Activated CD8-positive, alpha-beta T cell treated with anti-CD3 and anti-CD28 coated beads, Interleukin-2, amount 10 ng/mL, durations not matched to agents 7 days and 5 days (primary cell): ENCODE results near the gene FOXF1. TPM values are rescaled to one million over a fixed set of nuclear protein-coding genes. Genes with fewer than 3 reads are reported as not detected.

ENCODE experiments used
- ATAC-seq: fragments of 150-1000 bp; cut with Tn5 transposase; one replicate; pipeline ENCODE4 v1.10.0; 2021; ENCODE audit warnings: moderate library complexity
- CTCF ChIA-PET: fragments of 350-600 bp; sonication (Branson Sonifier 250); formaldehyde crosslinking; loops from one replicate; lab custom pipeline; 2021; ENCODE audit warnings: antibody characterized with exemption; lab: Charles Lee
- POLR2A ChIA-PET: fragments of 350-600 bp; sonication (Branson Sonifier 250); formaldehyde crosslinking; loops from one replicate; lab custom pipeline; 2021; ENCODE audit warnings: antibody characterized with exemption; lab: Charles Lee
- DNase-seq: peaks from one replicate; pipeline ENCODE4 v3.0.0-alpha.2; 2020
- H3K27ac Mint-ChIP-seq: one replicate; pipeline ENCODE4 v1.8.0; 2021; ENCODE audit warnings: mild to moderate bottlenecking, mixed read lengths
- H3K27me3 Mint-ChIP-seq: one replicate; pipeline ENCODE4 v1.8.0; 2021; ENCODE audit warnings: low read depth, mixed read lengths
- H3K36me3 Mint-ChIP-seq: one replicate; pipeline ENCODE4 v1.8.0; 2021; ENCODE audit warnings: low read depth, mixed read lengths
- H3K4me1 Mint-ChIP-seq: one replicate; pipeline ENCODE4 v1.8.0; 2021; ENCODE audit warnings: low read depth, mixed read lengths
- H3K4me3 Mint-ChIP-seq: one replicate; pipeline ENCODE4 v1.8.0; 2021; ENCODE audit warnings: mild to moderate bottlenecking, mixed read lengths
- H3K9me3 Mint-ChIP-seq: one replicate; pipeline ENCODE4 v1.8.0; 2022; ENCODE audit warnings: mixed read lengths; ENCODE audit not compliant: insufficient read depth
- total RNA-seq, 2 experiments: library from RNA; stranded (reverse); gene quantifications; one replicate each; pipeline ENCODE4 v1.2.3, GENCODE V29; 2021

Gene FOXF1
- total RNA-seq, 2 experiments from 2014 or later, result not detected

DNA sequence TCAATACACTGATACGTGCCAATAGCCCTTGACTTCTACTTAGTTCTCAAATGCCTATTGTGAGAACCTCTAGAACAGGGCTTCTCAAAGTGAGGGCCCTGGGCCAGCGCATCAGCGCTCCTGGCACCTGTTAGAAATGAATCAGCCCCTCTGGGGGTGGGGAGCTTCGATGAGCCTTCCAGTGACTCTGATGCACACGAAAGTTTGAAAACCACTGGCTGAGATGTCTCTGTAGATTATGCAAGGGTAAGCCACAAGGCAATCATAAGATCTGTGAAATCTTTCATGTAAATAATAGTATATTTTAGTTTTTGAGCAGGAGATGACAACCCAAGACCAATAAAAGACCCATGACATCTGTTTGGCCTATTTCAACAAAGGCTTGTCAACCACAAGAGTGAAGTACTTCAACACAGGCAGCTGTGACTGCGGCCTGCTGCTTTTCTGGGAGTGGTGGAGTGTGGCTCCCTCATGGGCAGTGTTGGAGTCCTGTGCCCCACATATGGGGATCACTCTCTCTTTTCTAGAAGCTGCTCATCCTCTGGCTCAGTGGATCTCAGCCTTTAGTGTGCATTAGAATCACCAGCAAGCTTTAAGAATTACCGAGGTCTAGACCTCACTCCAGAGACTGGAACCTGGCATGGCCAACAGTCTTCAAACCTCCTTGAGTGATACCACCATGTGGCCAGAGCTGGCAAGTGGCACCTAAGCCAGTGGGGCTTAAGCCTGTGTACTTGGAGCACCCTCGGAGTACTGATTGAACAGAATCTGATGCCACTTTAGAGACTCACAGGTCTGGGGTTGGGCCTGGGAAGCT lies 39.0 kb downstream of the FOXF1 start:
- no peaks in the 10 kb centered on the region for H3K27me3 Mint-ChIP-seq
- H3K27ac Mint-ChIP-seq, result no peak overlapping the region
- peak; percentile 45 for ATAC-seq
- ChIA-PET CTCF (no interaction called here), POLR2A (no interaction called here)
- no peak for DNase-seq
- peaks cover 27% of the 10 kb centered on the region for H3K36me3 Mint-ChIP-seq
- no peak overlapping the region for H3K4me3 Mint-ChIP-seq
- H3K4me1 Mint-ChIP-seq, result peaks cover 13% of the 10 kb centered on the region
- no peaks in the 10 kb centered on the region for H3K9me3 Mint-ChIP-seq

DNA sequence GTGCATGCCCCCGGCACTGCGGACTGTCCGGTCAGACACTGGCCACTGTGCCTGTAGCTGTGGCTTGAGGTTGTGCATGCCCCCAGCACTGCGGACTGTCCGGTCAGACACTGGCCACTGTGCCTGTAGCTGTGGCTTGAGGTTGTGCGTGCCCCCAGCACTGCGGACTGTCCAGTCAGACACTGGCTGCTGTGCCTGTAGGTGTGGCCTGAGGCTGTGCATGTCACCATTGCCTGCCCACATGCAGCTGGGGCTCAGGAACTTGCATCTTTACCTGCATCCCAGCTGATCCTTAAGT lies 39.5 kb downstream of the FOXF1 start:
- CTCF ChIA-PET, result interaction anchor here (2.1 kb wide), 1 partner anchor 15 kb away, joined by 7 read pairs; no protein-coding TSS in a partner anchor
- H3K9me3 Mint-ChIP-seq, result no peaks in the 10 kb centered on the region
- POLR2A ChIA-PET, result no interaction called here
- peaks cover 17% of the 10 kb centered on the region for H3K4me1 Mint-ChIP-seq
- ATAC-seq, result no peak
- no peak overlapping the region for H3K27ac Mint-ChIP-seq
- no peak for DNase-seq
- no peak overlapping the region for H3K4me3 Mint-ChIP-seq
- no peaks in the 10 kb centered on the region for H3K27me3 Mint-ChIP-seq
- peaks cover 21% of the 10 kb centered on the region for H3K36me3 Mint-ChIP-seq

DNA sequence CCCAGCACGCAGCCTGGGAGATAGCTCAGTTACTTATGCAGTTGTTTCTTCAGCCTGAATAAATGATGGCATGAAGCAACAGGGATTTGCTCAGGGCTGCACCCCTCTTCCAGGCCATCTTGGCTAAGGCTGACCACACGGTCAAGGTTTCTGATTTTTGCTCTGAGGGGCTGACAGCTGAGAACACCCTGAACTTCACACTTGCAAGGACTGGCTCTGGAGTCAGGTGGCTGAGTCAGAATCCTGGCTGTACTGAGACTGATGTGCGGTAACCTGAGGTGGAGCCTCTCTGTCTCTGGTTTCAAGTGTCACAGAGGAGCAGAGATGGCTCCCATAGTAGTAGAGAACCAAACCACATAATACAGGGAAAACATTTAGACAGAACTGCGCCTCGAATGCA lies 40.0 kb downstream of the FOXF1 start:
- ATAC-seq (no peak), DNase-seq (no peak)
- POLR2A ChIA-PET, result no interaction called here
- Mint-ChIP-seq H3K27ac (no peak overlapping the region), H3K27me3 (no peaks in the 10 kb centered on the region), H3K4me1 (peaks cover 20% of the 10 kb centered on the region), H3K36me3 (peaks cover 20% of the 10 kb centered on the region), H3K4me3 (no peak overlapping the region), H3K9me3 (no peaks in the 10 kb centered on the region)
- CTCF ChIA-PET, result interaction anchor here (2.1 kb wide), 1 partner anchor 14 kb away, joined by 7 read pairs; no protein-coding TSS in a partner anchor

DNA sequence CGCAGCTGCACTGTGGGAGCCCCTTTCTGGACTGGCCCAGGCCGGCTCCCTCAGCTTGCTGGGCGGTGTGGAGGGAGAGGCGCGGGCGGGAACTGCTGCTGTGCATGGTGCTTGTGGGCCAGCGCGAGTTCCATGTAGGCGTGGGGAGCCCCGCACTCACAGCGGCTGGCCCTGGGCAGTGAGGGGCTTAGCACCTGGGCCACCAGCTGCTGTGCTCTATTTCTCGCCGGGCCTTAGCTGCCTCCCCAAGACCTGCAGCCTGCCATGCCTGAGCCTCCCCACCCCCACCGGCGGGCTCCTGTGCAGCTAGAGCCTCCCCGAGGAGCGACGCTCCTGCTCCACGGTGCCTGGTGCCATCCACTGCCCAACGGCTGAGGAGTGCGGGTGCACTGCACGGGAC lies 43.0 kb downstream of the FOXF1 start:
- Mint-ChIP-seq H3K4me1 (peaks cover 20% of the 10 kb centered on the region), H3K9me3 (no peaks in the 10 kb centered on the region), H3K27ac (no peak overlapping the region), H3K4me3 (peak overlapping the region; percentile 92), H3K36me3 (peaks cover 15% of the 10 kb centered on the region), H3K27me3 (no peaks in the 10 kb centered on the region)
- DNase-seq (no peak), ATAC-seq (no peak)
- ChIA-PET POLR2A (no interaction called here), CTCF (interaction anchor here (1.6 kb wide), 1 partner anchor 11 kb away, joined by 3 read pairs; no protein-coding TSS in a partner anchor)

DNA sequence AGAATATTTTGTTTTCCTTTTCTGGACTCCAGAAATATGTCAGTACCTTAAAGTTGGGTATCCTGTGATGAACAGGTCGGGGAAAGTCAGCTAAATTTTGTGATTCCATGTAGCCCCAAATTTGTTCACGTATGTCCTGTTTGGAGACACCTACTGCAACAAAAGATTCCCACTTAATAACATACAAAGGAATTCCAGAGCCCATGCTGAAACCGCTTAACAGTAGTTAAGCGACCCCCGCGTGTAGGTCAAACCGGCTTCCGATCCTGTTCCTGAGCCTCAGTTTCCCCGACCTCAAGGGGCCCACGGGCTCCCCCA lies 44.2 kb downstream of the FOXF1 start:
- H3K4me1 Mint-ChIP-seq, result peaks cover 14% of the 10 kb centered on the region
- no peak for DNase-seq
- POLR2A ChIA-PET, result no interaction called here
- H3K27ac Mint-ChIP-seq, result peak overlapping the region; percentile 98
- CTCF ChIA-PET, result interaction anchor here (0.8 to 1.6 kb wide), 3 partner anchors 10 to 1815 kb away, joined by 3 read pairs; no protein-coding TSS in a partner anchor
- peaks cover 15% of the 10 kb centered on the region for H3K36me3 Mint-ChIP-seq
- H3K4me3 Mint-ChIP-seq, result peak overlapping the region; percentile 92
- no peaks in the 10 kb centered on the region for H3K27me3 Mint-ChIP-seq
- peak; percentile 2 for ATAC-seq
- no peaks in the 10 kb centered on the region for H3K9me3 Mint-ChIP-seq

DNA sequence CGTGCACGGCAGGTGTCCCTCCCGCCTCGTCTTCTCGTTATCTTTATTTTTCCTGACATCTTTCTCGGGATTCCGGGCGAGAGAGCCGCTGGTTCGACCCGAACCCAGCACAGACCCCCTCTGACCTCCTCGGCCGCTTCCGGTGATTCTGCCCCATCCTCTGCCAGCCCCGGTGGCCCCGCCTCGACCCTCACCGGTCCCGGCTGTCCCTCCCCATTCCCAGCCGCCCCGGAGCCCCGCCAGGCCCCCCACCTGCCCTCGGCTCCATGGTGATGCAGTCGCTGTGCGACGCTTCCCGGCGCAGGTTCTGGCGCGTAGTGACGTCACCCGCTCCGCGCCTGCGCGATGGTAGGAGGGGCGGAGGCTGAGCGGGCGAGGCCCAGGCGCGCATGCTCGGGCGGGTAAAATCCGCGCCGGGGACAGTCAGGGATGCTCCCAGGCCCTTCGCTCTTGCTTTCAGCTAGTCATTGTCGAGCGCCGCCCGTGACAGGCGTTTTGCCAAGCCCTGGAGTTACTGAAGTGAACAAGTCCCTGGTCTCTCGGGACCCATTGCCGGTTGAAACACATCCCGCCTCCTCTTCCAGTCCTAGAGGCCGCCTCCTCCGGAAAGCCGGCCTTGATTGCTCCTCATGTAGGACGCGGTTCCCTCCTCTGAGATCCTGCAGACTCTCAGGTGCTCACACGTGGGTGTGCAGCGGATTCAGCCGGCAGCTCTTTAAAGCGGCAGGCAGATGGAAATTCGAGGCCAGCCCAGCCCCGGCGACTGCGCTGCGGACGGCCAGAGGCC lies 44.8 kb downstream of the FOXF1 start, which contains the start of gene MTHFSD:
Gene MTHFSD (minus strand): TSS at position 319 of the 787 bp plus-strand sequence. CDS start 51 bp downstream, at position 268.
- ATAC-seq (peak; percentile 97), DNase-seq (peak; percentile 94)
- H3K4me1 Mint-ChIP-seq, result peaks cover 14% of the 10 kb centered on the region
- no peaks in the 10 kb centered on the region for H3K27me3 Mint-ChIP-seq
- peak within 1 kb of the TSS; percentile 92 for H3K4me3 Mint-ChIP-seq
- POLR2A ChIA-PET, result interaction anchor here (0.7 kb wide), 1 partner anchor 15 kb away, joined by 4 read pairs; no protein-coding TSS in a partner anchor
- H3K36me3 Mint-ChIP-seq, result peaks cover 15% of the 10 kb centered on the region
- H3K9me3 Mint-ChIP-seq, result no peaks in the 10 kb centered on the region
- peak within 1 kb of the TSS; percentile 98 for H3K27ac Mint-ChIP-seq
- CTCF ChIA-PET, result interaction anchor here (0.6 to 0.8 kb wide), 3 partner anchors 34 to 1816 kb away, joined by 3 to 5 read pairs (median 3); no protein-coding TSS in a partner anchor

DNA sequence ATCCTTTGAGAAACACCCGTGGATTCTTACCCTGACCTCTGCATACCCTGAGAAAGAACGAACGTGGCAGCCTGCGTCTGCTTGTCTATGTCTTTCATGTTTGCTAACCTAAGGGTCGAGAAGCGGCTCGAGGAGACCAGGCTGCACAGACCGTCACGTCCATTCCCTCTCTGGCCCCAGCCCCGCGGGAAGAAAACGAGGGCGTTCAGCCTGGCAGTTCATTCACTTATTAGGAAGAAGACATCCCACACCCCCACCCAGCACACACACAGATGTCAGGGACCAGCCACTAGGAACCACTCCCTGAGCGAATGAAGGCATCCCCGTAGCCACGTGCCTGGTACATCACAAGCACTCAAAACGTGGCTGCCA lies 45.4 kb downstream of the FOXF1 start:
- ChIA-PET POLR2A (interaction anchor here (0.7 kb wide), 1 partner anchor 15 kb away, joined by 4 read pairs; no protein-coding TSS in a partner anchor), CTCF (interaction anchor here (0.6 kb wide), 1 partner anchor 35 kb away, joined by 5 read pairs; no protein-coding TSS in a partner anchor)
- Mint-ChIP-seq H3K27ac (peak overlapping the region; percentile 98), H3K36me3 (peaks cover 14% of the 10 kb centered on the region), H3K27me3 (no peaks in the 10 kb centered on the region), H3K4me1 (peaks cover 14% of the 10 kb centered on the region), H3K4me3 (peak overlapping the region; percentile 92), H3K9me3 (no peaks in the 10 kb centered on the region)
- no peak for ATAC-seq
- DNase-seq, result no peak

DNA sequence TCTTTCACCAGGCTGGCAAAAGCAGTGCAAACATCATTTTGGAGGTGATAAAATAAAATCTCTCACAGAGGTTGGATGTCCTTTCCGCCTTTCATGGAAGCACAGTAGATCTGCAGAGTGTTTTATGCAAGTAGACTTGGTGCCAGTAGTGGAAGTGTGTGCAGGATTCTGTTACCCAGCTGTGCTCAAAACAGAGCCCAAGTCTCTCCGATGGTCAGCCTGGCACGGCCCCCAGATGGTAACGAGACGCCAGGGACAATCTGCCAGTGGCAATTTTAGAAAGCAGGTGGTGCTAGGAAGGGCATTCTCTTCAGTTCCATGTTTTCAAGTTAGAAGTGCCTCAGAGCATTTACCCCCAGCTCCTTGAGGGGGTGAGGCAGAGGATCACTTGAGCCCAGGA lies 46.2 kb downstream of the FOXF1 start:
- ATAC-seq, result no peak

DNA sequence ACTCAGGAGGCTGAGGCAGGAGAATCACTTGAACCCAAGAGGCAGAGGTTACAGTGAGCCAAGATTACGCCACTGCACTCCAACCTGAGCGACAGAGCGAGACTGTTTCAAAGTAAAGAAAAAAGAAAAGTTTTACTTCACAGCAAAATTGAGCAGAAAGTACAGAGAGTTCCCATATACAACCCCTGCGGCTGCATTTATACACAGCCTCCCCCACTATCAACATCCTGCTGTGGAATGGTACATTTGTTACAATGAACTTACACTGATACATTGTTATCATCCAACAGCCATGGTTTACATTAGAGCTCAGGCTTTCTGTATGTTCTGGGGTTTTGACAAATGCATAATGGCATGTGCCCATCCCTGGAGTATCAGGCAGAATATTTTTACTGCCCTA lies 47.3 kb downstream of the FOXF1 start:
- ChIA-PET CTCF (no interaction called here), POLR2A (no interaction called here)
- ATAC-seq, result no peak
- DNase-seq, result no peak
- Mint-ChIP-seq H3K4me1 (peaks cover 14% of the 10 kb centered on the region), H3K36me3 (peaks cover 12% of the 10 kb centered on the region), H3K27me3 (peaks cover 5% of the 10 kb centered on the region), H3K4me3 (no peak overlapping the region), H3K9me3 (no peaks in the 10 kb centered on the region), H3K27ac (no peak overlapping the region)

More for the DNA sequence above, 46.2 kb downstream of the FOXF1 start:
- H3K4me3 Mint-ChIP-seq, result no peak overlapping the region
- ChIA-PET POLR2A (no interaction called here), CTCF (no interaction called here)
- no peaks in the 10 kb centered on the region for H3K9me3 Mint-ChIP-seq
- peaks cover 14% of the 10 kb centered on the region for H3K4me1 Mint-ChIP-seq
- no peak overlapping the region for H3K27ac Mint-ChIP-seq
- peaks cover 14% of the 10 kb centered on the region for H3K36me3 Mint-ChIP-seq
- no peak for DNase-seq
- H3K27me3 Mint-ChIP-seq, result peaks cover 3% of the 10 kb centered on the region

DNA sequence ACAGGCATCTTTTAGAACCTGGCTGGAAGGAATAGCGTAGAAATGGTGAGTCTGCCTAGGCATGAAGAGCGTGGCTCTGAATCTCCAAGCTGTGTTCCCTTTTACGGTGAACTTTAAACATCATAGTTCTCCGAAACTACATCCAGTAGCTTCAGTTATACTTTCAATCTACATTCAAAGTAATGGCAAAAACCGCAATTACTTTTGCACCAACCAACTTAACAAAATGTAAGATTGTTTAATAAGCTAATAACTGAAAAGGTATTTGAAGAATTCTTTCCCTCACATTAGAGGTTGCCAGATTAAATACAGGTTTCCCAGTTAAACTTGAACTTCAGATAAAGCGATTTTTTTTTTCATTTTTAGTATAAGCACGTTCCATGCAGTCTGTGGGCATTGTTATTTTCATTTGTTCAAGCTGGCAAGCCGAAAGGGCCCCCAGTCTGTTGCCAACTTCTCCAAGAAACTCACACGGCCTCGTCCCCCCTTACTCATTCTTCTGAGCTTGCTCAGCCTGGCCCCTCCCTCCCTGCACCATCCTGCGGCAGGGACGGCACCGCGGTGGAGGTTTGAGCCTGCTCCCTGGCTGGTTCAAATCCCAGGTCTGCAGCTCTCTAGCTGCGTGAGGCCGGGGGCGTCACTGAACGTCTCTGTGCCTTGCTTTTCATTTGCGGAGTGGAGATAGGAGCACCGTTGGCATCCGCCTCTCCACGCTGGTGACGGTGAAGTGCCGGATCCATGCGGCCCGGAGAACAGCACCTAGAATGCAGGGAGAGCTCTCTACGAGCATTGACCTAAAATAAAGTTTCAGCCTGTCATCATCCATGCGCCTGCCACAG lies 48.2 kb downstream of the FOXF1 start:
- no peak overlapping the region for H3K27ac Mint-ChIP-seq
- ChIA-PET CTCF (interaction anchor here (0.6 to 1.3 kb wide), 2 partner anchors 504 to 858 kb away, joined by 3 to 5 read pairs; no protein-coding TSS in a partner anchor), POLR2A (interaction anchor here (0.7 kb wide), 1 partner anchor 357 kb away, joined by 3 read pairs; no protein-coding TSS in a partner anchor)
- peaks cover 5% of the 10 kb centered on the region for H3K27me3 Mint-ChIP-seq
- H3K36me3 Mint-ChIP-seq, result peaks cover 9% of the 10 kb centered on the region
- H3K9me3 Mint-ChIP-seq, result no peaks in the 10 kb centered on the region
- DNase-seq, result no peak
- no peak for ATAC-seq
- peaks cover 17% of the 10 kb centered on the region for H3K4me1 Mint-ChIP-seq
- H3K4me3 Mint-ChIP-seq, result no peak overlapping the region

DNA sequence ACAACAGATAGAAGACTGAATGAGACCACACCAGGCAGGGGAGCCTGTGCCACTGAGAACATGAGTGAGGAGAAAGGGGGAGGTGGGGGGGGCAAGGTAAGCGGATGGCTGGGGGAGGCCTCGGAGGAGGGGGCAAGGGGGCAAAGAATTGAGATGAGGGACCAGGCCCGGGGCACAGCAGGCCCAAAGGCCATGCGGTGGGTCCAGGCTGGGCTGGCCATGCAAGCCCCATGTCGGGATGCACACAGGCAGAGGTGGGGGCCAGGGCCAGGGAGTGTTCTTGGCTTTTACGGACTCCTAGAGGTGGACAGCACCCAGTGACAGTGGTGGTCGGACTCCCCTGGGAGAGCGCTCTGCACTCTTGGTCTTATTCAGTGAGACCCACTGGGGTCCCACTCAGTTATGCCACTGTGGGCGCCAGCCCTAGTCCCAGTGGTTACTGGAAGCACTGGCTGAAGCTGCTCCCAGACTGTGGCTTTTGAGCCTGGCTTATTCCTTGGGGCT lies 49.5 kb downstream of the FOXF1 start:
- Mint-ChIP-seq H3K9me3 (no peaks in the 10 kb centered on the region), H3K36me3 (peaks cover 2% of the 10 kb centered on the region), H3K4me3 (no peak overlapping the region), H3K27ac (no peak overlapping the region), H3K27me3 (peaks cover 18% of the 10 kb centered on the region), H3K4me1 (peaks cover 12% of the 10 kb centered on the region)
- DNase-seq, result no peak
- POLR2A ChIA-PET, result no interaction called here
- no peak for ATAC-seq
- CTCF ChIA-PET, result no interaction called here
